GM18858 (cell line): ENCODE results near the gene MIB2.

Experiments used
- ATAC-seq: cut with Tn5 transposase; IDR thresholded peaks from one replicate; pipeline ENCODE4 v1.9.1; 2021; ENCODE audit not compliant: unreplicated experiment

Gene MIB2

DNA sequence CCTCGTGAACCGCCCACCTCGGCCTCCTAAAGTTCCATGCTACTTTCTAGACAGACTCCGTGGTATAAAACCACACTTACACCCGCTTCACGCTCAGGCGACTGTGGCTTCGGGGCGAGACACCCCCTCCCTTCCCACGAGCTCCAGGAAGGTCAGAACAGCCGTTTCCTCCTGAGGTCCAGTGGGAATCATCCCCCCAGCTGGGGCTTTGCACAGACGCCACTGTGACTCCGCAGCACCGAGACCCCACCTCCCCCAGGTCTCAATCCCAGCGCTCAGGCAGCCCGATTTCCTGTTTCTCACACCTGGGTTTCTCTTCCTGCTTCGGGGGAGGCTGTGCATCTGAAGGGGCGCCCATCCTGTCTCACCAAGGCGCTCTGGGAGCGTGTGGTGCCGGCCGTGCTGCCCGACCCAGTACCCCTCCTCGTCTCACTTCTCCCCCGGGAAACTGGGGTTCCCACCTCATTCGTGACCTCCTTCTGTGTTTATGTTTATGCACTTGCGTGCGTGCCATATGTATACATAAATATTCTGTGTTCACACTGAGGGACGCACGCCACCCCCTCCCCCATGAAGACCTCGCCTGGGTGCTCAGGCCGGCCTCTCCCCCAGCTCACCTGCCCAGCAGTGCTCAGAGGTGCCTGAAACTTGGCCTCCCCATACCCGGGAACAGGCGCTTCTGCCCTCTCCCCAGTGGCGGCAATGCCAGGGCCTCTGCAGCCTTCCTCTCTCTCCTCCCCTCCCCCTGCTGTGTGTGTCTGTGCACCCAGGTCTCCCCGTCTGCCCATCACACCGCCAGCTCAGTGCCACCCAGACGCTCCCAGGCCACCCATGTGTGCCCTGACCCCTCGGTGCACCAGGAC lies 62.6 kb downstream of the MIB2 start:
- ATAC-seq: no peak

DNA sequence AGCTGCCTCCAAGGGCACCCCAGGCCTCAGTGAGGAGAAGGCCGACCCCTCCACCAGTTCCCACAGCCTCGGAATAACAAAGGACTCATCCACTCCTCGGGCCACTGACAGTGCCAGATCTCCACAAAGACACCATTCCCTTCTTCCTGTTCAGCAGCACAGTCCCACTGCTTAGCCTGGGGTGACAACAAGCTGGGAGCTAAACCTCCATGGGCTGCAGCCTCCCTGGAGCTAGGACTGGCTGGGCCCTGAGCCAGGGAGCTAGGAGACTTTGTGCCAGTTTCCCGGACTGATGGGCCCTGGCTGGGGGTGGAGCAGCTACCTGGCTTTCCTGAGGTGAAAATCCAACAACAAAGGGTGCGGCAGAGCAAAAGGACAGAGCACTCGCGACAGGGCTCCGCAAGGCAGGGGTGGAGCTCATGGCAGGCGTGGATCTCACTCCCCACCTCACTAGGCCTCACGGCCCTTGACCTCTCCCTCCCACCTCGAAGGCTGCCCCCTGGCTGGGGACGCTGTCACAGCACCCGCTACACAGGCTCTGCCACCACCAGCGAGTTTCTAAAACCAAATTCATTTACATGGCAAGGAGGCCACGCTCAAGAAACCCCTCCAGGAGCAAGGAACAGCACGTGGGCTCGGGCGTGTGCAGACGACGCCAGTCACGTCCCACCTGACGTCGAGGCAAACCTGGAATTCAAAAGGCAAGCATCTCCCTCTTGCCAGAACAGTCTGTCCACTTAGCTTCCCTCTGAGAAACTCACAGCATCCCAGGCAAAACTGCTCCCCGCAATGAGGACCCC lies 63.5 kb downstream of the MIB2 start:
- ATAC-seq: no peak
